Smooth muscle cell (in vitro differentiated cells): ENCODE measurements around the gene ST6GALNAC3. TPM values are rescaled to one million over a fixed set of nuclear protein-coding genes. Genes with fewer than 3 reads are reported as not detected.

Experiments used
- DNase-seq: peaks from one replicate; lab custom pipeline; 2025; ENCODE audit not compliant: unreplicated experiment; lab: John Stamatoyannopoulos, UW
- H2AFZ ChIP-seq: fragments of 200-600 bp; sonication (generic); 2 replicates; pipeline ENCODE4 v1.6.0; 2016; ENCODE audit warnings: antibody characterized with exemption, low read depth, mild to moderate bottlenecking
- H3F3A ChIP-seq: fragments of 200-600 bp; sonication (generic); 2 replicates; pipeline ENCODE4 v1.6.0; 2017; ENCODE audit warnings: antibody characterized with exemption, low read depth
- H3K27ac ChIP-seq: fragments of 200-600 bp; sonication (generic); 2 replicates; pipeline ENCODE4 v1.5.1; 2016; ENCODE audit warnings: low read depth, mild to moderate bottlenecking
- H3K27me3 ChIP-seq: fragments of 200-600 bp; sonication (generic); 2 replicates; pipeline ENCODE4 v1.6.1; 2016; ENCODE audit warnings: low read depth, mild to moderate bottlenecking
- H3K36me3 ChIP-seq: fragments of 200-600 bp; sonication (generic); 2 replicates; pipeline ENCODE4 v1.5.1; 2016; ENCODE audit warnings: low read depth
- H3K4me1 ChIP-seq: fragments of 200-600 bp; sonication (generic); 2 replicates; pipeline ENCODE4 v1.5.1; 2016; ENCODE audit warnings: low read depth
- H3K4me2 ChIP-seq: fragments of 200-600 bp; sonication (generic); 2 replicates; pipeline ENCODE4 v1.6.0; 2016; ENCODE audit warnings: mild to moderate bottlenecking
- H3K4me3 ChIP-seq: fragments of 200-600 bp; sonication (generic); 2 replicates; pipeline ENCODE4 v1.5.1; 2016; ENCODE audit warnings: mild to moderate bottlenecking
- H3K79me2 ChIP-seq: fragments of 200-600 bp; sonication (generic); 2 replicates; pipeline ENCODE4 v1.6.0; 2016; ENCODE audit warnings: low read depth, mild to moderate bottlenecking
- H3K9ac ChIP-seq: fragments of 200-600 bp; sonication (generic); 2 replicates; pipeline ENCODE4 v1.6.0; 2016; ENCODE audit warnings: low read depth
- H3K9me3 ChIP-seq: fragments of 200-600 bp; sonication (generic); replicated peaks from 2 replicates; pipeline ENCODE4 v1.5.1; 2016; ENCODE audit warnings: low read depth
- H4K20me1 ChIP-seq: fragments of 200-600 bp; sonication (generic); 2 replicates; pipeline ENCODE4 v1.6.0; 2016; ENCODE audit warnings: low read depth
- CTCF ChIP-seq: fragments of 200-600 bp; sonication (generic); IDR thresholded peaks from 2 replicates; pipeline ENCODE4 v1.5.1; 2017; ENCODE audit warnings: borderline replicate concordance, mild to moderate bottlenecking, antibody characterized with exemption; ENCODE audit not compliant: insufficient read depth, poor library complexity, severe bottlenecking
- WGBS: methylation state at CpG from one replicate; pipeline ENCODE4 v1.1.7; 2016; ENCODE audit warnings: low lambda C conversion rate; 5-methylcytosine and 5-hydroxymethylcytosine counted together
- polyA plus RNA-seq: library from polyadenylated mRNA; unstranded; fragments of >200 nt; fragmentation: Nextera tagmentation; extraction: Ambion mirVana; gene quantifications from 2 replicates; pipeline ENCODE4 v1.2.1, GENCODE V29; 2016
- total RNA-seq: library from RNA; depleted of rRNA; stranded (reverse); fragments of >200 nt; gene quantifications from 2 replicates; pipeline ENCODE4 v1.2.3, GENCODE V29; 2014

Gene ST6GALNAC3
- total and polyA plus RNA-seq, 2 experiments from 2014 or later, result 9.3 to 13.4 TPM

GRCh38 chr1:76444773-76445172 is 370.2 kb downstream of the ST6GALNAC3 start:
- no peaks in the 10 kb centered on the region for H3K9me3 ChIP-seq
- H3K27ac ChIP-seq, result no peak overlapping the region
- 65% methylated on average over 1 of the region's 1 CpG for WGBS
- H3K4me1 ChIP-seq, result no peaks in the 10 kb centered on the region
- H3K27me3 ChIP-seq, result no peaks in the 10 kb centered on the region
- no peak overlapping the region for H3K4me3 ChIP-seq
- H4K20me1 ChIP-seq, result no peaks in the 10 kb centered on the region
- no peaks in the 10 kb centered on the region for H3F3A ChIP-seq
- TF ChIP-seq CTCF, result no peak
- no peaks in the 10 kb centered on the region for H3K79me2 ChIP-seq
- H2AFZ ChIP-seq, result no peak overlapping the region
- H3K4me2 ChIP-seq, result no peak overlapping the region
- H3K36me3 ChIP-seq, result no peaks in the 10 kb centered on the region
- no peak overlapping the region for H3K9ac ChIP-seq
- no peak for DNase-seq

- H3K79me2 ChIP-seq, result no peaks in the 10 kb centered on the region
- H3K36me3 ChIP-seq, result no peaks in the 10 kb centered on the region
- no peaks in the 10 kb centered on the region for H3K27me3 ChIP-seq
- no peaks in the 10 kb centered on the region for H3K4me1 ChIP-seq
- H2AFZ ChIP-seq, result no peak overlapping the region
- no peak for TF ChIP-seq CTCF
- 85% methylated on average over 1 of the region's 1 CpG for WGBS
- no peak overlapping the region for H3K4me3 ChIP-seq
- H4K20me1 ChIP-seq, result no peaks in the 10 kb centered on the region
- H3F3A ChIP-seq, result no peaks in the 10 kb centered on the region
- no peak overlapping the region for H3K27ac ChIP-seq
- H3K9ac ChIP-seq, result no peak overlapping the region
- H3K4me2 ChIP-seq, result no peak overlapping the region
- no peaks in the 10 kb centered on the region for H3K9me3 ChIP-seq
- no peak for DNase-seq
Observed at GRCh38 chr1:76450229-76450628, 375.7 kb downstream of the ST6GALNAC3 start.

- Histone ChIP-seq H2AFZ (no peak overlapping the region), H3F3A (no peaks in the 10 kb centered on the region), H3K9ac (no peak overlapping the region), H3K9me3 (no peaks in the 10 kb centered on the region), H3K36me3 (no peaks in the 10 kb centered on the region), H3K79me2 (no peaks in the 10 kb centered on the region), H3K27me3 (no peaks in the 10 kb centered on the region), H3K4me1 (no peaks in the 10 kb centered on the region), H3K4me3 (no peak overlapping the region), H3K27ac (no peak overlapping the region), H4K20me1 (no peaks in the 10 kb centered on the region), H3K4me2 (no peak overlapping the region)
- 77% methylated on average over 3 of the region's 3 CpGs for WGBS
- DNase-seq, result no peak
- no peak for TF ChIP-seq CTCF
Observed at GRCh38 chr1:76463278-76463677, 388.7 kb downstream of the ST6GALNAC3 start.

GRCh38 chr1:76463849-76464248 is 389.3 kb downstream of the ST6GALNAC3 start:
- Histone ChIP-seq H3K36me3 (no peaks in the 10 kb centered on the region), H3K9ac (no peak overlapping the region), H3K4me2 (no peak overlapping the region), H3K79me2 (no peaks in the 10 kb centered on the region), H4K20me1 (no peaks in the 10 kb centered on the region), H3K27ac (no peak overlapping the region), H3K27me3 (no peaks in the 10 kb centered on the region), H3F3A (no peaks in the 10 kb centered on the region), H2AFZ (no peak overlapping the region), H3K4me3 (no peak overlapping the region), H3K4me1 (no peaks in the 10 kb centered on the region), H3K9me3 (no peaks in the 10 kb centered on the region)
- DNase-seq, result no peak
- no peak for TF ChIP-seq CTCF
- 93% methylated on average over 3 of the region's 3 CpGs for WGBS
